ENCODE measurements around the gene TMEM156. TPM values are rescaled to one million over a fixed set of nuclear protein-coding genes. Genes with fewer than 3 reads are reported as not detected.

TMEM156 gene
- polyA plus RNA-seq, 1 donor from 2014 or later = not detected

DNA sequence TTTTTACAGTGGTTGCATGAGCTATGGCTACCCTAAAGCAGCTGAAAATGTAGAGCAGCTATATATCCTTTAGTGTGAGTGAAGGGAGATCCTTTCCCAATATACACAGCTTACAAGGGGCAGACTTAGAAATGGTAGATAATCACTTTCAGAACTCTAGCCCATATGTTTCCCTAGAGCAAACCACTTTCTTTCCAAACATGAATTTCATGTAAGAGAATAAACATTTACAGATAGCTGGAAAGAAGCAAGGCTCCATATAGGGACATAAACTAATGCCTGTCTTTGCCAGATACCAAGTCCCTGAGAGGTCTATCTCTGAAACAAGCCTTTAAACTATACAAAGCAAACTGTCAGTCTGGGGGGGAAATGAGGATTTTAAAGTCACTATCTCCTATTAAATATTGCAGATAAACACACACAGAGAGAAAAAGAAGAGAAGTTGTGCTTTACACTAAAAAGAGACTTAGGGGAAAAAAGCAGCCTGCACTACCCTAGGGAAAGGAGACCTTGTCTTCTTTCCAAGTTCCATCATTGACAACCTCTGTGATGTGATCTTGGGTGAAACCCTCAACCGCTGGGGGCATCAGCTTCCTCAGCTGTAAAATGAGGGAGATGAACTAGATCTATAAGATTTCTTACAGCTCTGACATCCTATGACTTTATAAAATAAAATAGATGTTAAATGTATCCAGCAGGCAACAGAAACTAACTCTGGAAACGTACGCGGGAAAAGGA, 73.6 kb downstream of the TMEM156 start:
- H3K27ac ChIP-seq (ENCODE audit: low read length) = no peak overlapping the region
- no peaks in the 10 kb centered on the region for H4K20me1 ChIP-seq (ENCODE audit: insufficient read depth)
- no peaks in the 10 kb centered on the region for H3K79me2 ChIP-seq (replicated peaks; ENCODE audit: insufficient read depth, low read length)
- no peaks in the 10 kb centered on the region for H3K27me3 ChIP-seq (ENCODE audit: insufficient read depth, low read depth, low read length)
- no peak overlapping the region for H3K9ac ChIP-seq (ENCODE audit: low read length)
- H3K36me3 ChIP-seq (ENCODE audit: insufficient read depth, low read length) = no peaks in the 10 kb centered on the region
- no peaks in the 10 kb centered on the region for H3K9me3 ChIP-seq (ENCODE audit: low read length)
- H2AFZ ChIP-seq (ENCODE audit: low read depth, low read length) = no peak overlapping the region
- no peaks in the 10 kb centered on the region for H3F3A ChIP-seq (ENCODE audit: insufficient read depth, low read length, poor library complexity, severe bottlenecking)
- TF ChIP-seq TAF1 (IDR thresholded peaks at IDR 0.05; ENCODE audit: low read depth) = no peak
- no peak for TF ChIP-seq RAD21 (conservative IDR thresholded peaks at IDR 0.05)
- TF ChIP-seq SMC3 (conservative IDR thresholded peaks at IDR 0.05; ENCODE audit: poor library complexity) = no peak
- H3K4me2 ChIP-seq (ENCODE audit: low read length) = no peak overlapping the region
- H3K9me2 ChIP-seq (ENCODE audit: insufficient read depth, low read length) = no peaks in the 10 kb centered on the region
- no peak overlapping the region for H3K4me3 ChIP-seq (ENCODE audit: low read length)

DNA sequence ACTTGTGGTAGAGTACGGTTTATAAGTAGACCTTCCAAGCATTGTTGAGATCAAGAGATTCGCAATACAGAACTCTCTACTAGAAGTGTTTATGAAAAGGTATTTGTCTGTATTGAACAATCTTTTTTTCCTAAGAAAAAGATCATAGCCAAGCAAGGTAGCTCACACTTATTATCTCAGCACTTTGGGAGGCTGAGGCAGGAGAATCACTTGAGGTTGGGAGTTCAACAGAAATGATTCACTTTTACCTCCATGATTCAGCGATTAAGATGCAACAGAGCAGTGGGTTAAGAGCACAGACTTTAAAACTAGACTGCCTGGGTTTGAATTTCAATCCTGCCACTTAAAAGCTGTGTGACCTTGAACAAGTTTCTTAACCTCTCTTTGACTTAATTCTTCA, 74.3 kb downstream of the TMEM156 start:
- Histone ChIP-seq H3F3A (ENCODE audit: insufficient read depth, low read length, poor library complexity, severe bottlenecking) (no peaks in the 10 kb centered on the region), H2AFZ (ENCODE audit: low read depth, low read length) (no peak overlapping the region), H3K9me2 (ENCODE audit: insufficient read depth, low read length) (no peaks in the 10 kb centered on the region), H3K4me3 (ENCODE audit: low read length) (no peak overlapping the region), H3K27me3 (ENCODE audit: insufficient read depth, low read depth, low read length) (no peaks in the 10 kb centered on the region), H4K20me1 (ENCODE audit: insufficient read depth) (no peaks in the 10 kb centered on the region), H3K9me3 (ENCODE audit: low read length) (no peaks in the 10 kb centered on the region), H3K4me2 (ENCODE audit: low read length) (no peak overlapping the region), H3K27ac (ENCODE audit: low read length) (no peak overlapping the region), H3K9ac (ENCODE audit: low read length) (no peak overlapping the region), H3K36me3 (ENCODE audit: insufficient read depth, low read length) (no peaks in the 10 kb centered on the region), H3K79me2 (replicated peaks; ENCODE audit: insufficient read depth, low read length) (no peaks in the 10 kb centered on the region)
- TF ChIP-seq SMC3 (conservative IDR thresholded peaks at IDR 0.05; ENCODE audit: poor library complexity) (no peak), POLR2AphosphoS5 (IDR thresholded peaks at IDR 0.05) (no peak), EP300 (conservative IDR thresholded peaks at IDR 0.05; ENCODE audit: poor library complexity, severe bottlenecking) (no peak), EZH2 (IDR thresholded peaks at IDR 0.05; ENCODE audit: borderline replicate concordance, insufficient read depth, low read length, poor library complexity, severe bottlenecking) (no peak), MXI1 (conservative IDR thresholded peaks at IDR 0.05; ENCODE audit: poor library complexity, severe bottlenecking) (no peak), RAD21 (conservative IDR thresholded peaks at IDR 0.05) (no peak), TAF1 (IDR thresholded peaks at IDR 0.05; ENCODE audit: low read depth) (no peak), CTCF (IDR thresholded peaks at IDR 0.05; ENCODE audit: poor library complexity, severe bottlenecking) (no peak)
- TF ChIP-seq, protein P1, sequence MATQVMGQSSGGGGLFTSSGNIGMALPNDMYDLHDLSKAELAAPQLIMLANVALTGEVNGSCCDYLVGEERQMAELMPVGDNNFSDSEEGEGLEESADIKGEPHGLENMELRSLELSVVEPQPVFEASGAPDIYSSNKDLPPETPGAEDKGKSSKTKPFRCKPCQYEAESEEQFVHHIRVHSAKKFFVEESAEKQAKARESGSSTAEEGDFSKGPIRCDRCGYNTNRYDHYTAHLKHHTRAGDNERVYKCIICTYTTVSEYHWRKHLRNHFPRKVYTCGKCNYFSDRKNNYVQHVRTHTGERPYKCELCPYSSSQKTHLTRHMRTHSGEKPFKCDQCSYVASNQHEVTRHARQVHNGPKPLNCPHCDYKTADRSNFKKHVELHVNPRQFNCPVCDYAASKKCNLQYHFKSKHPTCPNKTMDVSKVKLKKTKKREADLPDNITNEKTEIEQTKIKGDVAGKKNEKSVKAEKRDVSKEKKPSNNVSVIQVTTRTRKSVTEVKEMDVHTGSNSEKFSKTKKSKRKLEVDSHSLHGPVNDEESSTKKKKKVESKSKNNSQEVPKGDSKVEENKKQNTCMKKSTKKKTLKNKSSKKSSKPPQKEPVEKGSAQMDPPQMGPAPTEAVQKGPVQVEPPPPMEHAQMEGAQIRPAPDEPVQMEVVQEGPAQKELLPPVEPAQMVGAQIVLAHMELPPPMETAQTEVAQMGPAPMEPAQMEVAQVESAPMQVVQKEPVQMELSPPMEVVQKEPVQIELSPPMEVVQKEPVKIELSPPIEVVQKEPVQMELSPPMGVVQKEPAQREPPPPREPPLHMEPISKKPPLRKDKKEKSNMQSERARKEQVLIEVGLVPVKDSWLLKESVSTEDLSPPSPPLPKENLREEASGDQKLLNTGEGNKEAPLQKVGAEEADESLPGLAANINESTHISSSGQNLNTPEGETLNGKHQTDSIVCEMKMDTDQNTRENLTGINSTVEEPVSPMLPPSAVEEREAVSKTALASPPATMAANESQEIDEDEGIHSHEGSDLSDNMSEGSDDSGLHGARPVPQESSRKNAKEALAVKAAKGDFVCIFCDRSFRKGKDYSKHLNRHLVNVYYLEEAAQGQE (IDR thresholded peaks at IDR 0.05; ENCODE audit: borderline replicate concordance) = no peak

Data from neural cell (in vitro differentiated cells).